Subcutaneous adipose tissue (tissue), 4 donors: Measurements from ENCODE around the gene RASGRP3. TPM values are rescaled to one million over a fixed set of nuclear protein-coding genes. Genes with fewer than 3 reads are reported as not detected.

Experiments
- small RNA-seq: library from RNA; depleted of rRNA; stranded (forward); fragments of <200 nt; gene quantifications from one replicate; pipeline ENCODE3, GENCODE V24; 2016
- total RNA-seq, 4 donors: library from RNA; depleted of rRNA; stranded (reverse); fragments of >200 nt; gene quantifications; one replicate each; pipeline ENCODE4 v1.1.0, GENCODE V29; 2016
- TF ChIP-seq, protein P1 (sequence below): fragments of 450-650 bp; IDR thresholded peaks from one replicate; pipeline ENCODE4 v1.5.1; 2016; ENCODE audit warnings: low read depth, mild to moderate bottlenecking, control low read depth, antibody characterized with exemption, moderate library complexity

The RASGRP3 gene
- total RNA-seq, 4 donors from 2014 or later: 9.5 to 63.9 (median 33.2) TPM

GRCh38 chr2:33607905-33608304 is 131.5 kb downstream of the RASGRP3 start:
- TF ChIP-seq, protein P1, sequence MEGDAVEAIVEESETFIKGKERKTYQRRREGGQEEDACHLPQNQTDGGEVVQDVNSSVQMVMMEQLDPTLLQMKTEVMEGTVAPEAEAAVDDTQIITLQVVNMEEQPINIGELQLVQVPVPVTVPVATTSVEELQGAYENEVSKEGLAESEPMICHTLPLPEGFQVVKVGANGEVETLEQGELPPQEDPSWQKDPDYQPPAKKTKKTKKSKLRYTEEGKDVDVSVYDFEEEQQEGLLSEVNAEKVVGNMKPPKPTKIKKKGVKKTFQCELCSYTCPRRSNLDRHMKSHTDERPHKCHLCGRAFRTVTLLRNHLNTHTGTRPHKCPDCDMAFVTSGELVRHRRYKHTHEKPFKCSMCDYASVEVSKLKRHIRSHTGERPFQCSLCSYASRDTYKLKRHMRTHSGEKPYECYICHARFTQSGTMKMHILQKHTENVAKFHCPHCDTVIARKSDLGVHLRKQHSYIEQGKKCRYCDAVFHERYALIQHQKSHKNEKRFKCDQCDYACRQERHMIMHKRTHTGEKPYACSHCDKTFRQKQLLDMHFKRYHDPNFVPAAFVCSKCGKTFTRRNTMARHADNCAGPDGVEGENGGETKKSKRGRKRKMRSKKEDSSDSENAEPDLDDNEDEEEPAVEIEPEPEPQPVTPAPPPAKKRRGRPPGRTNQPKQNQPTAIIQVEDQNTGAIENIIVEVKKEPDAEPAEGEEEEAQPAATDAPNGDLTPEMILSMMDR: no peak

- TF ChIP-seq, protein P1: no peak
Observed at GRCh38 chr2:33614190-33614589, 137.7 kb downstream of the RASGRP3 start.

Small RNA genes lying within 50 kb of the gene (small RNA-seq; reads per million reads assigned to genes)
- gene ATP6V0E1P3: not detected

Other genes starting within 250 kb of the RASGRP3 start
- gene FAM98A, start 122.7 kb downstream of the RASGRP3 start, total RNA-seq: 10 to 100 TPM; 23.5 to 64.3 (median 46.5) TPM